HG03159 (cell line): ENCODE measurements around the gene ATG5.

ENCODE experiments used
- ATAC-seq: cut with Tn5 transposase; IDR thresholded peaks from one replicate; pipeline ENCODE4 v1.9.1; 2021; ENCODE audit warnings: mild to moderate bottlenecking, moderate library complexity; ENCODE audit not compliant: unreplicated experiment

The ATG5 gene

DNA sequence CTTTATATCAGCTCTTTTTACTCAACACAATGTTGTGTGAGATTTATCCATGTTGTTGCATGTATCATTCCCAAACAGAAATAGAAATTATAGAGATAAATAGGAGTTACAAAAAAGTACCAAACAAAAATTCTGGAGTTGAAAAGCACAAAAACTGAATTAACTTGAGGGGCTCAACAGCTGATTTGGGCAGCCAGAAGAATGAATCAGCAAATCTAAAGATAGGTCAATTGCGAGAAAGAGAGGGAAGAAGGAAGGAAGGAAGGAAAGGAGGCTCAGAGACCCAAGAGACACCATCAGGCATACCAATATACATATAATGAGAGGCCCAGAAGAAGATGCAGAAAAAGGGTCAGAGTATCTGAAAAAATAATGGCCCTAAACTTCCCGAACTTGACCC lies 98.9 kb downstream of the ATG5 start:
- no peak for ATAC-seq

GRCh38 chr6:106225581-106225980 lies 100.0 kb downstream of the ATG5 start:
- no peak for ATAC-seq

DNA sequence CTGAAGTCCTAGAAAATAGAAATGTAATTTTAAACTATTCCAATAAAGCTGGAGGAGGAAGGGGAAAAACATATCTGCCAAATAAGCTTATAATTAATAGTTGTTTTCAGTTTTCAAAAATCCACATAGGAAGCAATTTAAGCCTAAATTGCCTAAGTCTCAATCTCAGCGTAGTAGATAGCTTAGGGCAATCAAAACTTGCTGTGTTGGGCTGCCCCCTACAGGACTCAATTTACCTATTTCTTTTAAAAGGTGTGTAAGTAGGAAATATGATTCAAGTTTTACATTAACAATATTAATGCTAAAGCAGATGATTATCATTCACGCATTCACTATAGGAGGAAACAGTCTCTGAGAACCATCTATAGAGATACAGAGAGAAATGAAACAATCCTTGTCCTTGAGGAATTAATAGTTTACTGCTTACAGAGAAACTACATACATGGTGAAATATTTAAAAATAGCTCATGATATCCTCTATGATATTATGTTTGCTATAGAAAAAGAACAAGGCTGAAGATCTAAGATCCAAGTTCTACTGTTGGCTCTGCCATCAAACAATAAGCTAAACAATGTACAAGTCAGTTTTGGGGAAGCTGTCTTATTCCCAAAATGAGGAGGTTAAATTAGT lies 102.1 kb downstream of the ATG5 start:
- no peak for ATAC-seq

DNA sequence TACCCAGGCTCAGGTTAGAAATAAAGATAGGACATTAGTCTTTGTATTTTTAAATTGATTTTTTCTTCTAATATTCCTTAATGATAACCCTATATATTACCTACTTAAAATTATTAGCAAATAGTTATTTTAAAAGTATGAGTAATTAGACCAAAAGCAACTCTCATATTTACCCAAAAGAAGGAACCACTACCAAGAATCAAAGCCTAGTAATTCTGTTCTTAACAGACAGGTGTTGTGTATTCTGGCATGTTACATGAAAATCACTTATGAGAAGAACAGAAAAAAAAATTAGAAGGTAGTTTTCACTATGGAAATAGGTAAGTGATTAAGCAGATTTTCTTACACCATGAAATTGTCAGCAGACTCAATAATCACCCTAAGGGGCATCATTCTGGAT lies 105.1 kb downstream of the ATG5 start:
- ATAC-seq: peak; percentile 74

- no peak for ATAC-seq
Measured at GRCh38 chr6:106216527-106216926, 109.0 kb downstream of the ATG5 start.

GRCh38 chr6:106215608-106216007 lies 110.0 kb downstream of the ATG5 start:
- no peak for ATAC-seq

GRCh38 chr6:106214531-106214930 lies 111.0 kb downstream of the ATG5 start:
- ATAC-seq: no peak

DNA sequence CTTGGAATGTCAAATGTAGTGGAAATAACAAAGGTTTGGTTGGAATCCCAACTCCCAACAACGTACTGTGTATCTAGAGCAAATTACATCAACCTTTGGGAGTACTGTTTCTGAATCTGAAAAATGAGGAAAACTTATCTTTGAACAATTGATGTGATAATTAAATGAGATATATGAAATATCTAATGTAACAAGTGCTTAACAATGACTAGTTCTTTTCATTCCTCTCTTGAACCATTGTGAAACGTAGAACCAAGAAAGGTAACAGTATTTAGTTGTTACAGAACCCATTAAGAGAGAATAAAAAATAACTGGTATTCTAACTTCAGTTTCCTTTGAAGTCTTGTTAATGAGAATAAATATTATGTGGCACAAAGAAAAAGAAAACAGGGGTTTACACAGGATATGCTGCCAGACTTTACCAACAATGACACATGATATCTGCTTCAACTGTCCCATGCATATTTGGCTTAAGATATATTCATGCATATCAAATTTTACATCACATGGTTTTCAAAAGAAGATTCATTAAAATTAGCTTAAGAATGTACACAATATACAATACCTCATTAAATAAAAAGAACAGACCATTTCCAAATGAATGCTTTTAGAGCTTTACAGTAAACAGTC lies 111.8 kb downstream of the ATG5 start:
- ATAC-seq: no peak

- ATAC-seq: no peak
Measured at GRCh38 chr6:106212576-106212975, 113.0 kb downstream of the ATG5 start.

- peak; percentile 58 for ATAC-seq
Measured at GRCh38 chr6:106206905-106207304, 118.7 kb downstream of the ATG5 start.

DNA sequence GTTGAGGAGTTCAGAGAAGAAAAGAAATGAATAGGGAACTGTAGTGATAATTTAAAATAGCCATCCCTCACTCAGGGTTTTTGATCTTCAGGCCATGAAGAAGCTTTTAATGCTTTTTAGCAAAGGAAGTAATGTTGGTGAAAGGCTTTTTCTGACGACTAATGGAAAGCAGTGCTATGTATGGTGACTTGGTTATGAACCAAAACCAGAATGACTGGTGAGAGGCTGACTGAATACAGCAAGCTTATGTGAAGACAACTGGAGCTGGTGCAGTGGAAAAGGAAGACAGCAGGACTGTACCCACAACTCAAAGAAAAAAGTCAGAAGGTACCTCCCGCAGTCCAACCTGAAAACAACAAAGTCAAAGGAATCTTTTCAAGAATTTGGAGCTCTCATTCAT lies 120.6 kb downstream of the ATG5 start:
- no peak for ATAC-seq

DNA sequence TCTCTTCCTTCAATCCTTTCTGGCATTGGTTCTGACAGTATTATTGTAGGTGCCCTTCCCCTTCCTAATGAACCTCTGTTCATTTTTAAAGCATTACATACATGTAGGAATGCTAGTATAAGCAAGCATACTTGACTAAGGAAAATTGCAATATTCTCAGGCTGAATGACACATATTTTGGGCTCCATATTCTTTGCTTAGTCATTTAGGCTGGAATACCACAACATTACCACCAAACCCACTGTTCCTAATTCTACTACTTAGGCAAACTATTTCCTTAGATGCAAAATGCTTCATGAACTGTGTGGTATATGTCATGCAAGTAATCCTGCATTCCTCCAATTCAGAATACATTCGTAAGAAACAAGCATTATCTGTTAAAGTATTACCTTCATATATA lies 125.6 kb downstream of the ATG5 start:
- ATAC-seq: no peak

- ATAC-seq: no peak
Measured at GRCh38 chr6:106199331-106199730, 126.2 kb downstream of the ATG5 start.

- no peak for ATAC-seq
Measured at GRCh38 chr6:106197441-106197840, 128.1 kb downstream of the ATG5 start.

DNA sequence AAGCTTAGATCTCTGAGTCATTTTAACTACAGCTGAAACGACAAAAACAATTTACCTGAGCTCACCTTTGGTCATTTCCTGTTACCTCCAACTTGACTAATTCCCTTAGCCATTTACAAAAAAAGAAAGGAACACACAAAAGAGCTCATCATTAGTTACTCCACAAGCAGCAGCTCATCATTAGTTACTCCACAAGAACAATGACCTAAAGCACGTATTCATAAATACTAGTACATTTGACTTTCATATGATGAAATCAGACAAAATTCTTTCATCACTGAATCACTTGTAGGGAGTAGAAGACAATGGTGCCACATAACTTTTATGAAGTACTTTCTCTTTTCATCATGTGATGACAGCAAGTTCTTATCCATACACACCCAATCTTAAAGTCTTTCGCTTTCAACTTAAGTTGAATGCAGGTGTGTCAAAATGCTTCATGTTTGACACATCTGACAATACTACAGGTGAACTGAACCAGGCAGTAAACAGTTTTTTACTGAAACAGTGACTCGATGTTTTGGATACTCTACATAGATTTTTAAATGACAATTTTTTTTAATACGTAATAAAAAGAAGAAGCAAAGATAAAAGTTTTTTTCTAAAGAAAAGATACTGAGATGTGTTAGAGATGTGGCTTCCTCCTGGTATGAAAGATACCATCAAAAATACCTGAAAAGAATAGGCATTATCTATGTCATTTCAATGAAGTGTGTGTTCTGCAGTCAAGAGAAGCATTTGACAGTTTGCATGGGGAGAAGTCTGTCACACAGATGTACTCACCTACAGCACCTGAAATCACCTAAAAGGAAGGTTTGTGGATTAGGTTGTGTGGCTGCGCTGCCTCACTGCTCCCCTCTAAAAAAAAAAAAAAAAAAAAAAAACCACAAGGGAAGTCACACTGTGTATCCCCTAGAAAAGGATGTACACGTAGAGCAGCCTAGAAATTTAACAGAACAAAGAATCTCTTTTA lies 130.3 kb downstream of the ATG5 start:
- no peak for ATAC-seq

- ATAC-seq: no peak
Measured at GRCh38 chr6:106192824-106193223, 132.7 kb downstream of the ATG5 start.

GRCh38 chr6:106188104-106188794 lies 137.3 kb downstream of the ATG5 start:
- no peak for ATAC-seq

DNA sequence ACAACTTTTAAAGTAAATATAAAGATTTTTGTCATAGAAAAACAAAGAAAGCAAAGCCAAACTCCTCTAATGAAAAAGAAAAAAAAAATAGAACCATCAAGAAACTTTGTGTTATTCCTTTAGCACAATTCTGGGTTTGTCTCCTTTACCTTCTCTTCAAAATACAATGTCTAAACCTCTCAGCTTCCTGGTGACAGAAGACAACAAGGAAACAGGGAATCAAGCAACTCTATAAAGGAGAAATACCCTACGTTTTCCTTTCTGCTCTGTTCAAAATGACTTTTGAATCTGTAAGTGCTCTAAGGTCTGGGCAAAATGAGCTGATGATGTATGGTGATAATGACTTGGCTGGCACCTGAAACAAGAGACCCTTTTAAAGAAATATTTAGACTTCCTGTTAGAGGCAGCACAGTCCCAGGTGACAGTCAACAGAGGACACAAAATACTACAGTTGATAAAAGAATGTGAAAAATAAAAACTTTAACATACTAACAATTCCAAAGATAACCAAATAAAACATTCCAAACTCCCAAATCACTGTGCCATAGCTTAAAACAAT lies 138.1 kb downstream of the ATG5 start:
- ATAC-seq: no peak

DNA sequence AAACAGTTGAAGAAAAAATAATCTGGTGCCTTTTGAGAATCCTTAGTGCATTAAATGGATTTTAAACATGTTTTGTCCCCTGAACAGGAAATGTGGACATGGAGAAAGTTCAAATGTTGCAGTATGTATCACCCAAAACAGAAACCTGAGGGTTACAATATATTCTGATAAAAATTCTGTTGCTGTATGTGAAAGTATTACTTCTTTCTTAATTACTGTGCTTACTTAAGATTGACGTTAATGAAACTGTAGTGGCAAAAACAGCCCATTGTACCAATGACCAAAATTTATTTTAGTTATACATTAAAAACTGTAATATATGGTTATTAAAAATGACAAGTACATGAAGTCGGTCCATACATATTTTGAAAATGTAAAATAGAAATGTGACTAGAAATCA lies 138.8 kb downstream of the ATG5 start:
- ATAC-seq: no peak

GRCh38 chr6:106186172-106186571 lies 139.4 kb downstream of the ATG5 start:
- no peak for ATAC-seq

- ATAC-seq: no peak
Measured at GRCh38 chr6:106185615-106186014, 139.9 kb downstream of the ATG5 start.
